Measurements from ENCODE around the gene CLSTN1.
"Not testable (repeated sequence)": the region's sequence is repeated elsewhere in the genome, so short reads cannot be mapped to it uniquely, and the experiment has no call there.

The CLSTN1 gene

DNA sequence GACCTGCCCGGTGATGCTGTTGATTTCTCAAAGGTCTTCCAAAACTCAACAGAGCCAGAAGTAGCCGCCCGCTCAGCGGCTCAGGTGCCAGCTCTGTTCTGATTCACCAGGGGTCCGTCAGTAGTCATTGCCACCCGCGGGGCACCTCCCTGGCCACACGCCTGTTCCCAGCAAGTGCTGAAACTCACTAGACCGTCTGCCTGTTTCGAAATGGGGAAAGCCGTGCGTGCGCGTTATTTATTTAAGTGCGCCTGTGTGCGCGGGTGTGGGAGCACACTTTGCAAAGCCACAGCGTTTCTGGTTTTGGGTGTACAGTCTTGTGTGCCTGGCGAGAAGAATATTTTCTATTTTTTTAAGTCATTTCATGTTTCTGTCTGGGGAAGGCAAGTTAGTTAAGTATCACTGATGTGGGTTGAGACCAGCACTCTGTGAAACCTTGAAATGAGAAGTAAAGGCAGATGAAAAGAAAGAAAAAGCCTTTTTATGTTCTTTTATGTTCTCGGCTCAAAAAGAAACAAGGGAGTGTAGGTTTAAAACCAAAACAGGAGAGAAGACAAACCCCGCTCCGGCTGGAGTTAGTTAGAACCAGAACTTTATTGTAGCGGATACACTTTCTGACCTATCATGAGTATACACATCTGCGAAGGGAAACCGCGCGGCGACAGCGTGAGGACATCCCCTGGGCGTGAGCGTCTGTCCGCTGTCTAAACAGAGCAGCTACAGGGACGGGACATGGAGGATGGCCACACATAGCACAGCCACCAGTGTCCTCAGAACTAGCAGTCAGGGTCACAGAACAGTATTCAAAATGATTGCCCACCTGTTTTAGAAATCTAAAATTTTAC is 95.1 kb downstream of the CLSTN1 start:
- DNase-seq: no peak

DNA sequence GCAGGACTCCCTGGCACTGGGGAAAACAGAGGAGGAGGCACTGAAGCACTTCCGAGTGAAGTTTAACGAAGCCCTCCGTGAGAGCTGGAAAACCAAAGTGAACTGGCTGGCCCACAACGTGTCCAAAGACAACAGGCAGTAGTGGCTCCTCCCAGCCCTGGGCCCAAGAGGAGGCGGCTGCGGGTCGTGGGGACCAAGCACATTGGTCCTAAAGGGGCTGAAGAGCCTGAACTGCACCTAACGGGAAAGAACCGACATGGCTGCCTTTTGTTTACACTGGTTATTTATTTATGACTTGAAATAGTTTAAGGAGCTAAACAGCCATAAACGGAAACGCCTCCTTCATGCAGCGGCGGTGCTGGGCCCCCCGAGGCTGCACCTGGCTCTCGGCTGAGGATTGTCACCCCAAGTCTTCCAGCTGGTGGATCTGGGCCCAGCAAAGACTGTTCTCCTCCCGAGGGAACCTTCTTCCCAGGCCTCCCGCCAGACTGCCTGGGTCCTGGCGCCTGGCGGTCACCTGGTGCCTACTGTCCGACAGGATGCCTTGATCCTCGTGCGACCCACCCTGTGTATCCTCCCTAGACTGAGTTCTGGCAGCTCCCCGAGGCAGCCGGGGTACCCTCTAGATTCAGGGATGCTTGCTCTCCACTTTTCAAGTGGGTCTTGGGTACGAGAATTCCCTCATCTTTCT is 96.7 kb downstream of the CLSTN1 start:
- no peak for DNase-seq

DNA sequence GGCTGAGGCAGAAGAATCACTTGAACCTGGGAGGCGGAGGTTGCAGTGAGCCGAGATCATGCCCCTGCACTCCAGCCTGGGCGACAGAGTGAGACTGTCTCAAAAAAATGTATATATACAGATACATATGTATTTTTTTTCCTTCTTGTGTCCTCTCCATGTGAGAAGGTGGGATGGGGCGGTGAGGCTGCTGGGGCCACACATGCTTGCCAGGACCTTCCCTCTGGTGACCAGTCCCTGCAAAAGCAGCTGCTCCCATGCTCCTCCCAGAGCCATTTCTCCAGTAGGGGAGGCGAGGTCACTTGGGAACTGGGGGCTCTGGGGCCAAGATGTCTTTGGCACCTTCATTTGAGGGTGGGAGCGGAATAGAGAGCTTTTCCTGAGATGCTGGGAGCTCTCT is 97.4 kb downstream of the CLSTN1 start:
- no peak for DNase-seq

DNA sequence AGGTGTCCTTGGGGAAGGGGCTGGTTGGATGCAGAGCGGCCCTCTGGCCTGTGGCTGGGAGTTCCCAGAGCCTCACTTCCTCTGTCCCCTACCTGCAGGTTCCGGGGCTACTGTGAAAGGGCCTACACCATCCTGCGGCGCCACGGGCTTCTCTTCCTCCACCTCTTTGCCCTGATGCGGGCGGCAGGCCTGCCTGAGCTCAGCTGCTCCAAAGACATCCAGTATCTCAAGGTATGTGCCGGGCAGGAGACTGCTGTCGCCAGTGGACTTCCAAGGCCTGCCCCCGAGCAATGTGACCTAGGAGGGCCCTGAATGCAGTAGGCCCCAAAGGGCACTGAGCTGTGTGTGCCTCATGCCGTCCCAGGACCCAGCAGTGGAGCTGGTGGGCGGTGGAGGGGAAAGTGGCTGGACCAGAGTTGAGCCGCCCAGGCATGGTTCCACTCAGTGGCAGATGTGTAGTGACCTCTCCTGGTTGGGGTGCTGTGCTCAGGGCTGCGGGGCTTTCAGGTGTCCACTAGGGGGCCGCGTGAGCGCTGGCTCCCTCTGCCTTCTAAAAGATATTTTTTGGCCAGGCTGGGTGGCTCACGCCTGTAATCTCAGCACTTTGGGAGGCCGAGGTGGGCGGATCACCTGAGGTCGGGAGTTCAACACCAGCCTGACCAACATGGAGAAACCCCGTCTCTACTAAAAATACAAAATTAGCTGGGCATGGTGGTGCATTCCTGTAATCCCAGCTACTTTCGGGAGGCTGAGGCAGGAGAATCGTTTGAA is 98.9 kb downstream of the CLSTN1 start:
- DNase-seq: no peak

DNA sequence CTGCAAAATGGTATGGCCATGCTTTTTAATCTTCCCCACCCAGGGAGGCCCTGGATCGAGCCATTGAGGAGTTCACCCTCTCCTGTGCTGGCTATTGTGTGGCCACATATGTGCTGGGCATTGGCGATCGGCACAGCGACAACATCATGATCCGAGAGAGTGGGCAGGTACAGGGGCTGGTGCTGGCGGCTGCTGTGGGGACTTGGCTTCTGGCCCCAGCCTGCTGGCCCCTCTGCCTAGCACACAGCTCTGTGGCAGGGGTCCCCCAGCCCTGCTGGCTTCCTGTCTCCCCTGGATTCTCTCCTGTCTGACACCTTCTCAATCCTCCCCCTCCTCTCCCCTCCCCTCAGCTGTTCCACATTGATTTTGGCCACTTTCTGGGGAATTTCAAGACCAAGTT is 99.8 kb downstream of the CLSTN1 start:
- no peak for DNase-seq

DNA sequence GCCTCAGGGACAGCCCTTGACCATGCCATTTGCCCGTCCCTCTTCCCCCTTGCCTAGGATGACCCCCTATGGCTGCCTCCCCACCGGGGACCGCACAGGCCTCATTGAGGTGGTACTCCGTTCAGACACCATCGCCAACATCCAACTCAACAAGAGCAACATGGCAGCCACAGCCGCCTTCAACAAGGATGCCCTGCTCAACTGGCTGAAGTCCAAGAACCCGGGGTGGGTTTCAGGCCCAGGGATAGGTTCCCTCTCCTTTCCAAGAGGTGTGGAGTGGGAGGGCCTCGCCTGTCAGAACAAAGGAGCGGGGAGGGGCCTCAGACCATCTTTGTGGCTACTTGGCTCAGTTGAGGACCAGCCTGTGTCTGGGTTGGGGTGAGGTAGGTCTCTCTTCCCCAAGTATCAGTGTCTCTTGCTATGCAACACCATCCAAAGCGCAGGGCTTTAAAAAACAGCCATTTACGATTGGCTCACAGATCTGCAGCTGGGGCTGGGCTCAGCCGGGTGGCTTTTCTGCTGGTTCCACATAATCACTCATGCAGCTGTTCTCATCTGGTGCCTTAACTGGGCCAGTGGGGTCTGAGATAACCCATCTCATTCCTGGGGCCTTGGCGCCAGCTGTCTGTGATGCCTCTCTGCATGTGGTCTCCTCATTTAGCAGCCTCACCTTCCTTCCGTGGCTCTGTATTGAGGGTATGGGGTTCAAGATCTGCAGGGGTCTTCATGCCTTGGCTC is 100.5 kb downstream of the CLSTN1 start:
- no peak for DNase-seq

DNA sequence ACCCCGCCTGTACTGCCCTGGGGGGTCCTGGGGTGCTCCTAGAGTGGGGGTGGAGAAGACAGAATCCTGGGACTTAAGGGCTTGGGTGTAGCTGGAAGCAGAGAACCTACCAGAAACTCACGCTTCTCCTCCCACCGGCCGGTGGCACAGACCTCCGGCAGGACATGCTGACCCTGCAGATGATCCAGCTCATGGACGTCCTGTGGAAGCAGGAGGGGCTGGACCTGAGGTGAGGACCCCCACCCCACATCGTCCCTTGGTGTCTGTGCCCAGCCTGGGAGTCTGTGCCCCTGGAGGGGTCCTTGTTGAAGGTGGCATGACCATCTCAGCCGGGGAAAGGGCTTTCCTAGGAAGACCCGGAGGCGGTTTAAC is 101.4 kb downstream of the CLSTN1 start:
- DNase-seq: no peak

DNA sequence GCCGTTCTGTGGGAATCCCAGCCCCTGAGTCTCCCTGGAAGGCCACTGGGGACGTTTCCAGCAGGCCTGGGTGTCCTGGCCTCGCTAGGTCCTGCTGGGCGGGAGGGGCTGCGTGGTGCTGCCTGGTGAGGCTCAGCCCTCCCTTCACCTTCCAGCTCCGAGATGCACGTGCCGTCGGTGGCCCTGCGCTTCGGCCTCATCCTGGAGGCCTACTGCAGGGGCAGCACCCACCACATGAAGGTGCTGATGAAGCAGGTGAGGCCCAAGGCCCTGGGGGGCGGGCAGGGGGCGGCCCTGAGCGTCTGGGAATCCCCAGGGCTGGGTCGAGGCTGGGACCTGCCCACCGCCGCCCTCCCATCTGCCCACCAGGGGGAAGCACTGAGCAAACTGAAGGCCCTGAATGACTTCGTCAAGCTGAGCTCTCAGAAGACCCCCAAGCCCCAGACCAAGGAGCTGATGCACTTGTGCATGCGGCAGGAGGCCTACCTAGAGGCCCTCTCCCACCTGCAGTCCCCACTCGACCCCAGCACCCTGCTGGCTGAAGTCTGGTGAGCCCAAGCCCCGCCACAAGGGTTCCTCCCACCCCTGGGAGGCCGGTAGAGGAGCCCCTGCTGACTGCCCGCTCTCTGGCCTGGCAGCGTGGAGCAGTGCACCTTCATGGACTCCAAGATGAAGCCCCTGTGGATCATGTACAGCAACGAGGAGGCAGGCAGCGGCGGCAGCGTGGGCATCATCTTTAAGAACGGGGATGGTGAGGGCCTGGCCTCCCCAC is 102.0 kb downstream of the CLSTN1 start:
- peak; percentile 11 for DNase-seq

DNA sequence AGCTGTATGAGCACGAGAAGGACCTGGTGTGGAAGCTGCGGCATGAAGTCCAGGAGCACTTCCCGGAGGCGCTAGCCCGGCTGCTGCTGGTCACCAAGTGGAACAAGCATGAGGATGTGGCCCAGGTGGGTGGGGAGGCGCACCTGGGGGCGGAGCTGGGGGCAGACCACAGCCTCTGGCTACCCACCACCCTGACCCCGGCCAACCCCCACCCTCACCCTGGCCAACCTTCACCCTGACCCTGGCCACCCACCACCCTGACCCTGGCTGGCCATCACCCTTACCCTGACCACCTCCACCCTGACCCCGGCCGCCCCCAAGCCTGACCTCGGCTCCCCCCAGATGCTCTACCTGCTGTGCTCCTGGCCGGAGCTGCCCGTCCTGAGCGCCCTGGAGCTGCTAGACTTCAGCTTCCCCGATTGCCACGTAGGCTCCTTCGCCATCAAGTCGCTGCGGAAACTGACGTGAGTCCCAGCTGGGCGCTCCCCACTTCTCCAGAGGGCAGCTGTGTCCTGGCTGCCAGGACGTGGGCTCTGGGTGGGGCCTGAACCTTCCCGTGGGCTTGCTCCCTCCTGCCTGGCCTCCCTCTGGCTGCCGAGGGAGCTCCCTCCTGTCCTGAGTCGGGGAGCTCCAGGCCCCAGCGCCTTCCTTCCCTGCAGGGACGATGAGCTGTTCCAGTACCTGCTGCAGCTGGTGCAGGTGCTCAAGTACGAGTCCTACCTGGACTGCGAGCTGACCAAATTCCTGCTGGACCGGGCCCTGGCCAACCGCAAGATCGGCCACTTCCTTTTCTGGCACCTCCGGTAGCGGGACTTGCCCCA is 102.8 kb downstream of the CLSTN1 start:
- DNase-seq: no peak

DNA sequence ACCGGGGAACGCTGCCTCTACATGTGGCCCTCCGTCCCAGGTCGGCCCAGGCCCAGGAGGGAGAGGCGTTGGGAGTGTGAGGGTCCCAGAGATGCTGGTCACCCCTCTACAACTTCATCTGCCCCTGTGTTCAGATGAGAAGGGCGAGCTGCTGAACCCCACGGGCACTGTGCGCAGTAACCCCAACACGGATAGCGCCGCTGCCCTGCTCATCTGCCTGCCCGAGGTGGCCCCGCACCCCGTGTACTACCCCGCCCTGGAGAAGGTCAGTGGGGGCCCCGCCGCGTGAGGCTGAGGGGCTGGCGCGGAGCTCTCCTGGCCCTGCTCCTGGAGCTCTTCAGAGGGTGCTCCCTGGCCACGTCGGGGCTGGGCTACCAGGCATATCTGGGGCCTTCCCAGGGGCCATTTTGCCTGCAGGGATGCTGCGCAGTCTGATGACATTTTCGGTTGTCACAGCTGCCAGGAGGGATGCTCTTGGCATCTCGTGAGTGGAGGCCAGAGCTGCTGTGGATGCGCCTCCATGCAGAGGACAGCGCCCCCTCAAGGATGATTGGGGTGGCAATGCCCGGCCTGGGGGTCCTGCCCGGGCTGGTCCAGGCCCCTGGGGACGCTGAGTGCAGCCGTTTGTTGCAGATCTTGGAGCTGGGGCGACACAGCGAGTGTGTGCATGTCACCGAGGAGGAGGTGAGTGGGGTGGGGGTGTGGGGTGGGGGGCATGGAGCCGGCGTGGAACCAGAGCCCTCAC is 103.6 kb downstream of the CLSTN1 start:
- no peak for DNase-seq

DNA sequence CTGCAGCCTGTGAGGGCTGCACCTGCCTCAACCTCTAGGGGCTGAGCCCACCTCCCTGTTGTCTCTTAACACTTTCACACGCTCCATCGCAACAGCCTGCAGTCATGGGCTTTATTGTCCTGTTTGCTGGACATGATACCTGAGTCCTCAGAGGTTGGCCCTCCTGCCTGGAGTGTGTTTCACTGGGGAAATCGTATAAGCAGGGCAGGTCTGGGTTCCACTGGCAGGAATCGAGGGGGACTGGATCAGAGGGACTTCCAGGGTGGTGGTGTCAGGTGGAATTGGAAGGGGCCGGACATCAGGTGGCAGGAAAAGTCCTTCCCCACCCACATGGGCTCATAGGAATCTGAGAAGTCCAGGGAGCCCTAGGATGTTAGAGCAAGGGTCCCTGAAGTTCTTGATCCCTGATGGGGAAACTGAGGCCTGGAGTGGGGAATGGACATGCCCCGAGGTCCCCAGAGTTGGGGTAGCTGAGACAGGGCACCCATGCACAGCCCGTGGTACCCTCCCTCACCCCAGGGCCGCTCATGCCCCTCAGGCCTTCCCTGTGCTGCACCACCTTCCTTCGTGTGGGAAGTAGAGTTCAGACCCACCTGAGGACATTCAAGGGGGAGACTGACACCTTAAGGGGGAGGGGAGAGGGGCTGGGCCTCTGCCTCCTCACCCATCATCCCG is 105.6 kb downstream of the CLSTN1 start:
- no peak for DNase-seq

DNA sequence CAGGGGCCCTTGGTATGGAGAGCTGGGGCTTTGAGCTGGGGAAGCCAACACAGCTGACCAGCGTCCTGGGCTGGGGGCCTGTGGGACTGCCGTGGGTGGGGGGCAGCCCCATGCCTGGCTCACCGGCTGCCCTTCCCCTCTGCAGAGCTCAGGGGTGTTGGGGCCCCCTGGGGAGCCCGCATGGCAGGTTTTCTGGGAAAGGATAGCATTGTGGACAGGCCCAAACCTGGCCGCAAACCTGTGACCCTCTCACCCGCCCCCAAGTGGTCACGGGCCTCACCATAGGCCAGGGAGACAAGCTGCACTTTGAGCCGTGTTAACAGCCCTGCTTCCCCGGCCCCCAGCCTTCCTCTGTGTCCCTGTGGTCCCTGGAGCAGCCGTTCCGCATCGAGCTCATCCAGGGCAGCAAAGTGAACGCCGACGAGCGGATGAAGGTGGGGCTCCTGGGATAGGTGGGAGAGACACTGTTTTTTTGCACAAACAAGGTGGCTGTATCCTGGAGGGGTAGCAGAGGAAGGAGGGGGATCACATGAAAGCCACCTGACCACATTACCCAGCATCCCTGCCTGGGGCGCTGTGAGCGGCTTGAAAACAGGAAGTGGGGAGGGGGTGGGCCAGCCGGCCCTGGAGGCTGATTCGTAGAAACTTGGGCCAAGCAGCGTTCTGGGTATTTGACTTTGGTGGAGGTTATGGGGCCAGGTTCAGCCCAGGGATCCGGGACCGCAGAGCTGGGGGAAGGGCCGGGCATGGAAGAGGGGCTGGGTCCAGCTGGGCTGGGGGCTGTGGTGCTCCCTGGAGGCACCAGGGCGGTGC is 106.4 kb downstream of the CLSTN1 start:
- DNase-seq: peak; percentile 10

DNA sequence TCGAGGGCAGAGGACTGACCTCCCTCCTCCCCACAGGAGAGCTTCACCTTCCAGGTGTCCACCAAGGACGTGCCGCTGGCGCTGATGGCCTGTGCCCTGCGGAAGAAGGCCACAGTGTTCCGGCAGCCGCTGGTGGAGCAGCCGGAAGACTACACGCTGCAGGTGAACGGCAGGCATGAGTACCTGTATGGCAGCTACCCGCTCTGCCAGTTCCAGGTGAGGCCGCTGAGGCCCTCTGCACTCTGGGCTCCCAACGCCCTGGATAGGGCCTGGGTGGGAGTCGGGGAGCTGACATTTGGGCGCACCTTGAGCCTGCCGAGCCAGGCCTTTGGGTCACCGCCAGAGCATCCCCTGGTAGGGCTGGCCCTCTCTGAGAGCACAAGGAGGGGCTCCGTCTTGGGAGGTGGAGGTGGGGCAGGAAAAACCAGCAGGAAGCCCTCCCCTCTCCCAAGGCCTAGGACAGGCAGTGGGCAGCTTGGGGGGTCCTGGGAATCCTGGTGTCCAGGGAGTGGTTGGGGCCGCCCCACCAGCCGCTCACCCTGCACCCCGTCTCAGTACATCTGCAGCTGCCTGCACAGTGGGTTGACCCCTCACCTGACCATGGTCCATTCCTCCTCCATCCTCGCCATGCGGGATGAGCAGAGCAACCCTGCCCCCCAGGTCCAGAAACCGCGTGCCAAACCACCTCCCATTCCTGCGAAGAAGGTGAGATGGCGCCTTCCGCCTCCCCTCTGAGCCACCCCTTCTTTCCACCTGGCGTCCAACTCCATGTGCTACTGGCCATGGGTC is 107.2 kb downstream of the CLSTN1 start:
- DNase-seq: no peak

DNA sequence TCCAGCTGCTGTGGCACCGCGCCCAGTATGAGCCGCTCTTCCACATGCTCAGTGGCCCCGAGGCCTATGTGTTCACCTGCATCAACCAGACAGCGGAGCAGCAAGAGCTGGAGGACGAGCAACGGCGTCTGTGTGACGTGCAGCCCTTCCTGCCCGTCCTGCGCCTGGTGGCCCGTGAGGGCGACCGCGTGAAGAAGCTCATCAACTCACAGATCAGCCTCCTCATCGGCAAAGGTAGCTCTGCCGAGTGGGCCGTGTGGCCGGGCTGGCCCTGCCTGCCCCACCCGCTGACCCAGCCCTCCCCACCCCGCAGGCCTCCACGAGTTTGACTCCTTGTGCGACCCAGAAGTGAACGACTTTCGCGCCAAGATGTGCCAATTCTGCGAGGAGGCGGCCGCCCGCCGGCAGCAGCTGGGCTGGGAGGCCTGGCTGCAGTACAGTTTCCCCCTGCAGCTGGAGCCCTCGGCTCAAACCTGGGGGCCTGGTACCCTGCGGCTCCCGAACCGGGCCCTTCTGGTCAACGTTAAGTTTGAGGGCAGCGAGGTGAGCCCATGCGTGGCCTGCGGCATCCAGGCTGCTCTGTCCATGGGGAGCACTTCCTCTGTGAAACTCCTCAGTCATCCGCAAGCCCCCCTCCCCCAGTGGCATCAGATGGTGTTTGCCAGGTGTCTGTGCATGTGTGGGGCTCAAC is 108.1 kb downstream of the CLSTN1 start:
- DNase-seq: no peak

DNA sequence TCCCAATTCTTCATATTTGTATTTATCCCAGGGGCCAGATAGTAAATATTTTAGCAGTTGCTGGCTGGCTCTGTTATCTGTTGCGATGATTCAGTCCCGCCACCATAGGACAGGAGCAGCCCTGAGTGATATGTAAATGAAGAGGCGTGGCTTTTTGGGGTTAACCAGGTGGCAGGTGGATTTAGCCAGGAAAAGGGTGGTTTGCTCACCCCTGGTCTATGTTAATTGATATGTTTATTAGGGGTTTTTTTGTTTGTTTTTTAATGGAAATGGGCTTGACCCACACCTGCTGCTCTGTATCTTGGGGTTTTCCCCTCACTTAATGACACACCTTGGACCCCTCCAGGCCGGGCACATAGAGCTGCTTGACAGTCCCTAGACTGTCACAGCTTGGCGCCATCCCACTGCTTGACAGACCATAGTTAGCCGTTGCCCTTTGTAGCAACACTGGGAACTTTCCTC is 109.5 kb downstream of the CLSTN1 start:
- DNase-seq: no peak

DNA sequence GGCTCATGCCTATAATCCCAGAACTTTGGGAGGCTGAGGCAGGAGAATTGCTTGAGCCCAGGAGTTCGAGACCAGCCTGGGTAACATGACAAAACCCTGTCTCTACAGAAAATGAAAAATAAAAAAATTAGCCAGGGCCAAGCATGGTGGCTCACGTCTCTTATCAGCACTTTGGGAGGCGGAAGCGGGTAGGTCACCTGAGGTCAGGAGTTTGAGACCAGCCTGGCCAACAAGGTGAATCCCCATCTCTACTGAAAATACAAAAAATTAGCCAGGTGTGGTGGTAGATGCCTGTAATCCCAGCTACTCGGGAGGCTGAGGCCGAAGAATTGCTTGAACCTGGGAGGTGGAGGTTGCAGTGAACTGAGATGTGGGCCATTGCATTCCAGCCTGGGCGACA is 111.0 kb downstream of the CLSTN1 start:
- DNase-seq: not testable (repeated sequence)

DNA sequence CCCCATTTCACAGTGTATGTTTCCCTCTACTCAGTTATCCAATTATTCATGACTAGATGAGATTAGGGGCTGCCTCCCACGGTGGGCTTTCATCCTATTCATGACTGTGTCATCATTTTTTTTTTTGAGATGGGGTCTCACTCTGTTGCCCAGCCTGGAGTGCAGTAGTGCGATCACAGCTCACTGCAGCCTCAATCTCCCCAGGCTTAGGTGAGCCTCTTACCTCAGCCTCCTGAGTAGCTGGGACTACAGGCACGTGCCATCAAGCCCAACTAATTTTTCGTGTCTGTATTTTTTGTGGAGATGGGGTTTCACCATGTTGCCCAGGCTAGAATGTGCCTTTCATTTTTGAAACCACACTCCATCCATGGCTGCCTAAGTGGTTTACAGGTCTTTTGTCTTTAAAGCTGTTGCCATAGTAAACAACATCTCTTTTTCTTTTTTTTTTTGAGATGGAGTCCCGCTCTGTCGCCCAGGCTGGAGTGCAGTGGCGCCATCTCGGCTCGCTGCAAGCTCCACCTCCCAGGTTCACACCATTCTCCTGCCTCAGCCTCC is 112.2 kb downstream of the CLSTN1 start:
- DNase-seq: no peak
